ENCODE data around the gene ZNF444.
"Not testable (repeated sequence)": the region's sequence is repeated elsewhere in the genome, so short reads cannot be mapped to it uniquely, and the experiment has no call there.

ZNF444 gene

DNA sequence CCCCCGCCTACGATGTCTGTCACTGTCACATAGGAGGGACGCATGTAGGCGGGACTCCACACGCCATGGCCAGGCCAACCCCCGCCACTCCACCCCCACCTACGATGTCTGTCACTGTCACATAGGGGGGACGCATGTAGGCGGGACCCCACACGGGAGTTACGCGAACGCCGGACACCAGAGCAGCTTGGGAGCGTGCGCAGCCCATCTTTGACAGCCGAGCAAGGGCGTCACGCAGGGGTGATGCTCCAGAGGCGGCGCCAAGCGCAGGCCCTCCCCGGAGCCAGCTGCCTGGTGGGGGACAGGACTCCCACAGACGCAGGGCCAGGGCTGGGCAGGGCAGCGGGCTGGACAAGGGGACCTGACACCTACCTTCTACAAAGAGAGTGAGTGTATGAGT is 40.0 kb upstream of the ZNF444 start:
- no peak for DNase-seq (ENCODE audit: insufficient read length)
- FAIRE-seq: no peak
- TF ChIP-seq POLR2AphosphoS5 (IDR thresholded peaks at IDR 0.05; ENCODE audit: low read depth, low read length) (no peak), TAF1 (IDR thresholded peaks at IDR 0.05; ENCODE audit: borderline replicate concordance, low read depth, low read length) (no peak), POLR2A (IDR thresholded peaks at IDR 0.05; ENCODE audit: low read depth, low read length) (no peak)

DNA sequence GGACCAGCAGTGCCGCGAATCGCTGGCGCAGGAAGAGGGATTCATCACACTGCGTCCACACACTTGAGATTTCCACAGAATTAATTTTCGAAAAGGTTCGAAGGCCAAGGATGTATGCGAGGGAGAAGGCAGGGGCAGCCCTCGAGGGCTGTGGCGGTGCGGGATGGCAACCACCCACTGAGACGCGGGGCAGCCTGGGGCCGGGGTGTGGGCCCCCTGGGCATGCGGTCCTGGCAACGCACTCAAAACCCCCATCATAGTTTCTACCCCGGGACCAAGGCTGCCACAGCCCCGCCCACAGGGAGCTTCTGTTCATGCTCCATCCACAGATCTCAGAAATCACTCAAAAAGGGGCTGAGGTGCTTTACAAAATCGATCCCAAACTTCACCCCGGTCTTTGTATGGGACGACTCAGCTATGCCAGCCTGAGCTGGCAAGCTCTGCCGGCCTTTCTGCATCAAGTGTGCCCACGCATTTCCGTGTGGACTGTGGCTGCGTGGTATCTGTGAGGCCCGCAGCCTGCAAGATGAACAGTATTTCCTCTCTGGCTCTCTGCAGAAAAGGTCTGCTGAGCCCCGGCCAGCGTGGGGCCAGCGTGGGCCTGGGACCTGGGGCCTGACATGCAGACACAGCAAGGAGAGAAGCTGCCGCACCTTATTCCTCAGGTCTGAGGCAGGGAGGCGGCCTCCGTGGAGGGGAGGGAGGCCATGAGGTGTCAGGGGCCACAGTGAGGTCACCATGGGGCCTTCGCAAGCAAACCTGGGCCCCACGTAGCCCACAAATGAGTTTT is 39.1 kb upstream of the ZNF444 start:
- DNase-seq (ENCODE audit: insufficient read length): no peak
- no peak for FAIRE-seq
- no peak for TF ChIP-seq POLR2AphosphoS5 (IDR thresholded peaks at IDR 0.05; ENCODE audit: low read depth, low read length)
- no peak for TF ChIP-seq TAF1 (IDR thresholded peaks at IDR 0.05; ENCODE audit: borderline replicate concordance, low read depth, low read length)
- TF ChIP-seq POLR2A (IDR thresholded peaks at IDR 0.05; ENCODE audit: low read depth, low read length): no peak

DNA sequence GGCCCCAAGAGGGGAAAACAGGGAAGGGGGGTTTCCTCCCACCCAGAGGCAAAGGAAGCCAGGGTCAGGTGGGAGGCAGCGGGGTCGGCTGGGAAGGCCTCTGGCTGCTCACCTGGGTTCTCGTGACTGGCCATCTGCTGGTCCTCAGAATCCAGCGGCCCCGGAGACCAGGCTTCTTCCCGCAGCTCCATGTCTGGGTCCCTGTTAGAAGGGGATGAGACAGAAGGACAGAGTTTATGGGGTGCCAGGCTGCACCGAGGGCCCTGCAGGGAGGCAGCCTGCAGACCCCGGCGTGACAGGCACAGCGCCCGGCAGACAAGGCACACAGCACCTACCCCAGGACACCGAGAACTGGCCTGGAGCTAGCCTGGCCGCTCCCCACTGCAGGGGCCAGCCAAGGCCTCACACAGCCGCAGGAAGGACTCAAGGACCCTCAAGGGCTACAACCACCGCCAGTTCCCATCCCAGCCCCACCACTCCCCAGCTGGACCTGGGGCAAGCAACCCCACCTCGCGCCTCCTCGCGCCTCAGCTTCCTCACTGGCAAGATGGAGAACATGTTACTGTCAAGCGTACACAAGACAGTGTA is 38.0 kb upstream of the ZNF444 start:
- no peak for TF ChIP-seq TAF1 (IDR thresholded peaks at IDR 0.05; ENCODE audit: borderline replicate concordance, low read depth, low read length)
- TF ChIP-seq POLR2AphosphoS5 (IDR thresholded peaks at IDR 0.05; ENCODE audit: low read depth, low read length): no peak
- no peak for TF ChIP-seq POLR2A (IDR thresholded peaks at IDR 0.05; ENCODE audit: low read depth, low read length)
- FAIRE-seq: no peak
- DNase-seq (ENCODE audit: insufficient read length): no peak

DNA sequence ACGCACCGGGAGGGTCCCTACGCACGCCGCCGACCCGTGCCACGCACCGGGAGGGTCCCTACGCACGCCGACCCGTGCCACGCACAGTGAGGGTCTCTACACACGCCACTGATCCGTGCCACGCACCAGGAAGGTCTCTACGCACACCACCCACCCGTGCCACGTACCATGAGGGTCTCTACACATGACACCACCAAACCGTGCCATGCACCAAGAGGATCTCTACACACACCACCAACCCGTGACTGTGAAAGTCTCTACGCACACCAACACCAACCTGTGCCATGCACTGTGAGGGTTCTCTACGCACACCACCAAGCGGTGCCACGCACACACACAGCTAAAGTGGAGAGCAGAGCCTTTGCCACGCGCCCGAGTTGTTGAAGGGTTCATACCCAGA is 36.7 kb upstream of the ZNF444 start:
- FAIRE-seq (no peak), DNase-seq (ENCODE audit: insufficient read length) (no peak)

DNA sequence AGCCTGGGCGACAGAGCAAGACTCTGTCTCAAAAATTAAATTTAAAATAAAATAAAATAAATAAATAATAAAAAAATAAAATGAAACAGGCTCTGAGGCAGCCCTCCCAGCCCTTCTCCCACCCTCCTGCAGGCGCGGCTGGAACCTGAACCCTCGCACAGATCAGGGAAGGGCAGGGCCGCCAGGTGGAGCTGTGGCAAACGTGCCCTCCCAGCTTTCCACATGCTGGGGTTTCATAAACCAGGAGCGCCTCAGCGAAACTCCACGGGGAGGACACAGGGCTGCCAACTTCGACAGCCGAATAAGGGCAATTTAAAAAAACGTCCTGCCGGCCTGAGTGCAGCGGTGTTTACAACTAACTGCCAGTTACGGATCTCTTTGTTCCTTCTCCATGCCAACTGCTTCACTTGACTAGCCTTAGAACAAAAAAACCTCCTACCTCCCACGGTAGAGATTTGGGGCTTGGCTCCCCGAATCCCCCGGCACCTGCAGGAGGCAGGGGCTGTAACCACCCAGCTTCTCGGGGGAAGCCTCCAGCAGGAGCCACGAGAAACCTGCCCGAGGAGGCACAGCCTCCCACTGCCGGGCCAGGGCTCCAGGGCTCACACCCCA is 35.9 kb upstream of the ZNF444 start:
- FAIRE-seq (no peak), DNase-seq (ENCODE audit: insufficient read length) (no peak)
- no peak for TF ChIP-seq POLR2AphosphoS5 (IDR thresholded peaks at IDR 0.05; ENCODE audit: low read depth, low read length)
- no peak for TF ChIP-seq TAF1 (IDR thresholded peaks at IDR 0.05; ENCODE audit: borderline replicate concordance, low read depth, low read length)
- TF ChIP-seq POLR2A (IDR thresholded peaks at IDR 0.05; ENCODE audit: low read depth, low read length): no peak

More for the DNA sequence above, 36.7 kb upstream of the ZNF444 start:
- no peak for TF ChIP-seq POLR2AphosphoS5 (IDR thresholded peaks at IDR 0.05; ENCODE audit: low read depth, low read length)
- no peak for TF ChIP-seq POLR2A (IDR thresholded peaks at IDR 0.05; ENCODE audit: low read depth, low read length)
- TF ChIP-seq TAF1 (IDR thresholded peaks at IDR 0.05; ENCODE audit: borderline replicate concordance, low read depth, low read length): no peak

DNA sequence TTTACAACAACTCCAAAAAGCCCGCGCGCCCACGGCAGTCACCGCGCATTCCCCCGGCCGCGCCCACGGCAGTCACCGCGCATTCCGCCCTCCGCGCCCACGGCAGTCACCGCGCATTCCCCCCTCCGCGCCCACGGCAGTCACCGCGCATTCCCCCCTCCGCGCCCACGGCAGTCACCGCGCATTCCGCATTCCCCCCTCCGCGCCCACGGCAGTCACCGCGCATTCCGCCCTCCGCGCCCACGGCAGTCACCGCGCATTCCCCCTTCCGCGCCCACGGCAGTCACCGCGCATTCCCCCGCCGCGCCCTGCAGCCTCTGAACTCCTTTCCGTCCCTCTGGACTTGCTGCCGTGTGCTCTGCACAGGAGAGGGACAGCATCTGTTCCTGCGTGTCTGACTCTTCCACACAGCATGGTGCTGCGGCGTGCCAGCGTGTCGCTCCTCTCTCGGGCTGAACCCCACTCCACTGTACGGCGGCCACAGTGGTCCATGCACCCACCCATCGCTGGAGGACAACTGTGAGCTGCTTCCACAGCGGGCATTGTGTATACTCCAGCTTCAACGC is 35.2 kb upstream of the ZNF444 start:
- not testable (repeated sequence) for FAIRE-seq; DNase-seq (ENCODE audit: insufficient read length)

DNA sequence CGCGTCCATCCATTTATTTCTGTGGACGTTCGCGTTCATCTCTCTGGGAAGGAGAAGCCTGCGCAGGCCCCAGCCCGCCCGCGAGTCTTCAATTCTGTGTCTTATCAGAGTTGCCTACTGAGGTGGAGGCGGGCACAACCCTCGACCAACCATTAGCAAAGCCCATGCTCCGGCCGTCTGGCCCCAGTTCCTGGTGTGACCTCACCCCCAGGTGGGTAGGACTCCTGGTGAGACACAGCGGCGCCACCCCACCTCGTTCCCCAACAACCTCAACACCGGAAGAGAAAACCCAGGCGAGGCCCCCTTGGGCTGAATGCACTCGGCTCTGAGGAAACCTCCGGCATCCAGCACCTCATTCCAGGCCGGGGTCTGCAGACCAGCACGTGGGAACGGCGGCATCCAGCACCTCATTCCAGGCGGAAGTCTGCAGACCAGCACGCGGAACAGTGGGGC is 34.7 kb upstream of the ZNF444 start:
- no peak for FAIRE-seq
- DNase-seq (ENCODE audit: insufficient read length): no peak
- TF ChIP-seq TAF1 (IDR thresholded peaks at IDR 0.05; ENCODE audit: borderline replicate concordance, low read depth, low read length) (no peak), POLR2AphosphoS5 (IDR thresholded peaks at IDR 0.05; ENCODE audit: low read depth, low read length) (no peak), POLR2A (IDR thresholded peaks at IDR 0.05; ENCODE audit: low read depth, low read length) (no peak)

DNA sequence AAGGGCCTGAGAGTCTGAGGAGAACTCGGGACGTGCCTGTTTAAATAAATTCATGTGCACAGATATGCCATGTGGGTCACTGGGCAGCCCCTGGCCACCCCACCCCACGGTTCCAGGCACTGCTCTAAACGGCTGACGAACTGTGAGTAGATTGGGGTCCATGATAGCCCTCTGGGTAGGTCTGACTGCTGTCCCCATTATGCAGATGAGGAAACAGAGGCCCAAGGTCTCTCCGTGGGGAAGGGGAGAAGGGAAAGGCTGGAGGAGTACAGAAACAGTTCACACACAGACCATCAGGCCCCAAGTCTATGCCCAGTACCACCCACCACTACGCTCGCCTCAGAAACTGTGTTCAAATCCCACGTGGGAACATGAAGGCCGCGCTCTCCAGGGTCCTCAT is 34.1 kb upstream of the ZNF444 start:
- no peak for TF ChIP-seq POLR2A (IDR thresholded peaks at IDR 0.05; ENCODE audit: low read depth, low read length)
- TF ChIP-seq POLR2AphosphoS5 (IDR thresholded peaks at IDR 0.05; ENCODE audit: low read depth, low read length): no peak
- no peak for TF ChIP-seq TAF1 (IDR thresholded peaks at IDR 0.05; ENCODE audit: borderline replicate concordance, low read depth, low read length)
- no peak for DNase-seq (ENCODE audit: insufficient read length)
- no peak for FAIRE-seq

DNA sequence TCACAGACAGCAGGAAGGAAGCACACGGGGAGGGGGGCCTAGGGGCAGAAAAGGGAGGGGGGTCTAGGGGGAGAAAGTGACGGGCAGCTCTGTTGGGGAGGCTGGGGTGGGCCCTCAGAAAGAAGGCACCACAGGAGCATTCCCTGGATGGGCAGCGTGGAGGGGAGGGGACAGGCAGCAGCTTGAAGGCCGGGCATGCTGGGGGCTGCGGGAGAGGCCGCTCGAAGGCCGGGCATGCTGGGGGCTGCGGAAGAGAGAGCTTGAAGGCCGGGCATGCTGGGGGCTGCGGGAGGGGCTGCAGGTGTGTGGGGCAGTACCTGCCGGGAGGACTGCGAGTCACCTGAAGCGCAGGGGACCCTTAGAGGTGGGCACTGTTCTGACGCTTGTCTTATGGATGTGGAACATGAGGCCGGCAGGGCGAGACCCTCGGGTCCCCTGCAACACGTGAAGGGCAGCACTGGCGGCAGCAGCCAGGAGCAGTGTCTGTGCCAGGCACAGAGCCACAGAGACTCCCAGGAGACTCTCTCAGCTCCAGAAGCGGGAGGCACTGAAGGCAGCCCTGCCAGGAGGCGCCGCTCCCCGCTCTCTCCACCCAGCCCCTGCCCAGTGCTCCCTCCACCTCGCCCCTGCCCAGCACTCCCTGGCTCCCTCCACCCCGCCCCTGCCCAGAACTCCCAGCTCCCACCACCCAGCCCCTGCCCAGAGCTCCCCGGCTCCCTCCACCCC is 33.3 kb upstream of the ZNF444 start:
- DNase-seq (ENCODE audit: insufficient read length): no peak
- TF ChIP-seq TAF1 (IDR thresholded peaks at IDR 0.05; ENCODE audit: borderline replicate concordance, low read depth, low read length): no peak
- TF ChIP-seq POLR2A (IDR thresholded peaks at IDR 0.05; ENCODE audit: low read depth, low read length): no peak
- no peak for TF ChIP-seq POLR2AphosphoS5 (IDR thresholded peaks at IDR 0.05; ENCODE audit: low read depth, low read length)
- FAIRE-seq: no peak

DNA sequence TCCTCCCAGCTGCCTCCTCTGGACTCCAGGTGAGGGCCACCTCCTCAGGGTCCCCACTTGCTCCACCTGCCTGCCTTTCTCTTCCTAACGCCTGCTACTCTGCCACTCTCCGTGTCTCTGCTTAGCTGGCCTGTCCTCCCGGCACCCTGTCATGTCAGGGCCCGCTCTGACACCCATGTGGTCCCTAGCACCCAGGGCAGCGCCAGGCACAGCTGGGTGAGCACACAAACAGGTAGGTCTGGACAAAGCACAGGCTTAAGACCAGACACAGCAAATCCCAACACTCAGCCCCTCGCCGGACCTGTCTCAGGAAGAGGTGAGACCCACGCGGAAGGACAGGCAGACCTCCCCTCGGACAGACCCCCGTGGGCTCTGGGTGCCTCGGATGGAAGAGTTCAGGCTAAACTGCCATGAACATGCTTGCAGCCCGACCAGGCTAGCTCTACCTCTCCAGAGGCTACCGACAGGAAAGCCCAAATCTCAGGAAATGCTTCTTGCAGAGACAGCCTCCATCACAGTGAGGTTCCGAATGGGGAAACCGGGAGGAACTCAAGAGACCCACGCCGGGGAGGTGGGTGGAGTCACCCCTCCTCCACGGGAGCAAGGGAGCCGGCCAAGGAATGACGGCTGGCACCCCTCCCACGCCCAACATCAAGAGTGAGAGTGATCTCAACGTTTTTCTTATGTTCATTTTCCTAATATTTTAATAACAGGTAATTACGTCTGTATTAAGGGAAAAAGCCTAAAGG is 32.5 kb upstream of the ZNF444 start:
- DNase-seq (ENCODE audit: insufficient read length) (no peak), FAIRE-seq (no peak)
- no peak for TF ChIP-seq POLR2AphosphoS5 (IDR thresholded peaks at IDR 0.05; ENCODE audit: low read depth, low read length)
- no peak for TF ChIP-seq TAF1 (IDR thresholded peaks at IDR 0.05; ENCODE audit: borderline replicate concordance, low read depth, low read length)
- TF ChIP-seq POLR2A (IDR thresholded peaks at IDR 0.05; ENCODE audit: low read depth, low read length): no peak; the same call in 1 of the 2 replicates
